Ascending aorta (tissue), 2 donors: ENCODE data around the gene PRIMA1. TPM values are rescaled to one million over a fixed set of nuclear protein-coding genes. Genes with fewer than 3 reads are reported as not detected.

ENCODE experiments used
- DNase-seq, 2 donors: peaks; one replicate each; pipeline ENCODE4 v3.0.0-alpha.2; 2019; ENCODE audit warnings: low spot score in 2 of 2
- H3K27ac ChIP-seq, 2 donors: fragments of 200-600 bp; sonication (generic); one replicate each; pipeline ENCODE4 v1.5.1; 2016 to 2017; ENCODE audit warnings: mild to moderate bottlenecking in 1 of 2
- H3K27me3 ChIP-seq: fragments of 200-600 bp; sonication (generic); one replicate; pipeline ENCODE4 v1.5.1; 2017
- H3K36me3 ChIP-seq, 2 donors: fragments of 200-600 bp; sonication (generic); one replicate each; pipeline ENCODE4 v1.5.1; 2016
- H3K4me1 ChIP-seq, 2 donors: fragments of 200-600 bp; sonication (generic); one replicate each; pipeline ENCODE4 v1.5.1; 2016 to 2017; ENCODE audit warnings: mild to moderate bottlenecking in 1 of 2
- H3K4me3 ChIP-seq, 2 donors: fragments of 200-600 bp; sonication (generic); one replicate each; pipeline ENCODE4 v1.5.1; 2016 to 2017; ENCODE audit warnings: mild to moderate bottlenecking in 1 of 2
- H3K9me3 ChIP-seq, 2 donors: fragments of 200-600 bp; sonication (generic); one replicate each; pipeline ENCODE4 v1.5.1; 2016
- CTCF ChIP-seq, 3 experiments: fragments of 200-600 bp in 2 of 3; fragments of 450-650 bp in 1 of 3; sonication (generic) in 2 of 3; IDR thresholded peaks; one replicate each; pipeline ENCODE4 v1.5.1; 2016 to 2019; ENCODE audit warnings: antibody characterized with exemption in 3 of 3, mild to moderate bottlenecking in 1 of 3, moderate library complexity in 1 of 3
- intact Hi-C: fragments of 100-400 bp; cut with DNase I; formaldehyde crosslinking; loops from one replicate; pipeline ENCODE4 v1.15.1; 2023
- total RNA-seq: library from RNA; depleted of rRNA; stranded (reverse); fragments of >200 nt; gene quantifications from one replicate; pipeline ENCODE4 v1.1.0, GENCODE V29; 2016

The PRIMA1 gene
- total RNA-seq, 1 donor from 2014 or later: 9.4 TPM

- intact Hi-C loops: no loop called here
- Histone ChIP-seq H3K27me3 (no peaks in the 10 kb centered on the region), H3K27ac (no peak overlapping the region), H3K9me3 (no peaks in the 10 kb centered on the region), H3K4me1 (no peaks in the 10 kb centered on the region), H3K36me3 (no peaks in the 10 kb centered on the region), H3K4me3 (no peak overlapping the region)
- DNase-seq: no peak
- no peak for TF ChIP-seq CTCF (IDR thresholded peaks at IDR 0.05)
Observed at GRCh38 chr14:93709249-93709648, 79.0 kb downstream of the PRIMA1 start.

- Histone ChIP-seq H3K27ac (no peak overlapping the region), H3K36me3 (no peaks in the 10 kb centered on the region), H3K9me3 (no peaks in the 10 kb centered on the region), H3K4me1 (no peaks in the 10 kb centered on the region), H3K27me3 (no peaks in the 10 kb centered on the region), H3K4me3 (no peak overlapping the region)
- no peak for TF ChIP-seq CTCF (IDR thresholded peaks at IDR 0.05)
- intact Hi-C loops: no loop called here
- DNase-seq: no peak
Observed at GRCh38 chr14:93708800-93709199, 79.5 kb downstream of the PRIMA1 start.

- DNase-seq: no peak
- H3K36me3 ChIP-seq: no peaks in the 10 kb centered on the region
- intact Hi-C loops: no loop called here
- H3K4me3 ChIP-seq: no peak overlapping the region
- TF ChIP-seq CTCF (IDR thresholded peaks at IDR 0.05): no peak
- no peaks in the 10 kb centered on the region for H3K4me1 ChIP-seq
- H3K27ac ChIP-seq: no peak overlapping the region
- H3K9me3 ChIP-seq: no peaks in the 10 kb centered on the region
- H3K27me3 ChIP-seq: no peaks in the 10 kb centered on the region
Observed at GRCh38 chr14:93708311-93708734, 80.0 kb downstream of the PRIMA1 start.

- Histone ChIP-seq H3K36me3 (no peaks in the 10 kb centered on the region), H3K9me3 (no peaks in the 10 kb centered on the region), H3K27me3 (no peaks in the 10 kb centered on the region), H3K4me1 (no peaks in the 10 kb centered on the region), H3K4me3 (no peak overlapping the region), H3K27ac (no peak overlapping the region)
- no peak for DNase-seq
- intact Hi-C loops: no loop called here
- no peak for TF ChIP-seq CTCF (IDR thresholded peaks at IDR 0.05)
Observed at GRCh38 chr14:93707475-93707874, 80.8 kb downstream of the PRIMA1 start.

- Histone ChIP-seq H3K9me3 (no peaks in the 10 kb centered on the region), H3K36me3 (no peaks in the 10 kb centered on the region), H3K4me1 (no peaks in the 10 kb centered on the region), H3K27me3 (no peaks in the 10 kb centered on the region), H3K4me3 (no peak overlapping the region), H3K27ac (no peak overlapping the region)
- TF ChIP-seq CTCF (IDR thresholded peaks at IDR 0.05): no peak
- no peak for DNase-seq
- intact Hi-C loops: no loop called here
Observed at GRCh38 chr14:93706360-93706955, 81.8 kb downstream of the PRIMA1 start.
